22Rv1 (cell line): Measurements from ENCODE around the gene COA3.

ENCODE experiments used
- CTCF ChIP-seq: fragments of 450-650 bp; IDR thresholded peaks from 2 replicates; pipeline ENCODE4 v1.5.1; 2017; ENCODE audit warnings: mild to moderate bottlenecking
- ZFX ChIP-seq: fragments of 450-650 bp; IDR thresholded peaks from 2 replicates; pipeline ENCODE4 v1.6.1; 2017; ENCODE audit warnings: antibody characterized with exemption, borderline replicate concordance

- no peak for TF ChIP-seq CTCF
- TF ChIP-seq ZFX, result no peak
Measured at GRCh38 chr17:42784811-42785592, 13.5 kb downstream of the COA3 start.
